ENCODE data around the gene USH2A.

The USH2A gene

DNA sequence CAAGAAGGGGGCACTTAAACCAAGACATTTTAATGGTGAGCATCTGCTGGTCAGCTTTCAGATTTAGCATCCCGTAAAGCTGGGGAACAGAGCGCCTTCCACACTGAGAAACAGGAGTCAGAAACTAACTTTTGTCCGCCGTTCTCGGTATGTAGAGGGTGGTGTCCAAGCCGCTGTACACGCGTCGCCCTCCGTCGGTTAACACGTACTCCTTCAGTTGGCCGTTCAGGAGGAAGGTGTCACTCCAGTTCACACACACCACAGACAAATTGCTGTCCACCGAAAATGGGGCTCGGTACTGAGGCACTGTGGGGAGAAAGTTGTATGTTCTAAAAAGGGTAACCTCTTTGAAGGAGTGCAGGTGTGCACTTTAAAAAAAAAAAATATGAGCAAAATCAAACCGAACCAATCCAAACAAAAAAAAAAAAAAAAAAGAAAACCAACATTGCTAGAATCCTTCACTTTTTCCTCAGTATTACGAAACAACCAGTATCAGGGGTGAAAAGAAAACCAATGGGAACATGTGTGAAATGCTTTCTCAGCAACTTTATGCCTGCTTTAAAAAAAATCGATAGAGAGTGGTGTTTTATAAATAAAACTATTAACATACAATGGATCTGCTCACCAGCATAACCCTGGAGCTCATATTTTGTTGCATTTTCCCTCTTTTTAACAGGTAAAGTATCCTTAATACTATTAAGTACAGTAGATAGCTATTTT is 782.7 kb downstream of the USH2A start:
- in situ Hi-C loops (cut with HindIII; ENCODE audit: low sequenced_read_pairs) = no loop called here
- no peak for DNase-seq (ENCODE audit: low read depth)
- TF ChIP-seq, protein P1, sequence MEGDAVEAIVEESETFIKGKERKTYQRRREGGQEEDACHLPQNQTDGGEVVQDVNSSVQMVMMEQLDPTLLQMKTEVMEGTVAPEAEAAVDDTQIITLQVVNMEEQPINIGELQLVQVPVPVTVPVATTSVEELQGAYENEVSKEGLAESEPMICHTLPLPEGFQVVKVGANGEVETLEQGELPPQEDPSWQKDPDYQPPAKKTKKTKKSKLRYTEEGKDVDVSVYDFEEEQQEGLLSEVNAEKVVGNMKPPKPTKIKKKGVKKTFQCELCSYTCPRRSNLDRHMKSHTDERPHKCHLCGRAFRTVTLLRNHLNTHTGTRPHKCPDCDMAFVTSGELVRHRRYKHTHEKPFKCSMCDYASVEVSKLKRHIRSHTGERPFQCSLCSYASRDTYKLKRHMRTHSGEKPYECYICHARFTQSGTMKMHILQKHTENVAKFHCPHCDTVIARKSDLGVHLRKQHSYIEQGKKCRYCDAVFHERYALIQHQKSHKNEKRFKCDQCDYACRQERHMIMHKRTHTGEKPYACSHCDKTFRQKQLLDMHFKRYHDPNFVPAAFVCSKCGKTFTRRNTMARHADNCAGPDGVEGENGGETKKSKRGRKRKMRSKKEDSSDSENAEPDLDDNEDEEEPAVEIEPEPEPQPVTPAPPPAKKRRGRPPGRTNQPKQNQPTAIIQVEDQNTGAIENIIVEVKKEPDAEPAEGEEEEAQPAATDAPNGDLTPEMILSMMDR (IDR thresholded peaks at IDR 0.05; ENCODE audit: low read depth, low read length, missing control alignments) = no peak
- H3K4me3 ChIP-seq (ENCODE audit: low read depth, low read length) = no peak overlapping the region

DNA sequence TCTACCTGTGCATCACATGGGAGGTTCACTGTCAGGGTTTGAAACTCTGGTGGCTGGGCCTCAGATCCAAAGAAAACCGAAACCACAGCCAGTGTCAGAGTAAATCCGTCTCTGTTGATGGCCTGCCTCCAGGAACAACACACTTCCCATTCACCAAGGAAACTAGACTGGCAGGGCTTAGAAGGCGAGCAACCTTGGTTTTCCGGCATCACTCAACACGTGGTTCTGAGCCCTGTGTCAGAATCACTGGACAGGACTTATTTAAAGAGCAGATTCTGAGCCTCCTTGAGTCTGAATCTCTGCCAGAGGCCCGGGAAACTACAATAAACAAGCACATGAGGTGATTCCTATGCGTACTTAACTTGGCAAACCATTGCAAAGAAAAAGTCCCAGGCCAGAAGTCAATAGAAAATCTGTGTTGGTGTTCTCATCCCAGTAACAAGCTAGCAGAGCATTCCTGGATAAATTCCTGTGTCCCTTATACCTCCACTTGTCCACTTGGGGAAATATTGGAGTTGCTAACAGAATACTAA is 786.1 kb downstream of the USH2A start:
- TF ChIP-seq, protein P1 (IDR thresholded peaks at IDR 0.05; ENCODE audit: low read depth, low read length, missing control alignments) = no peak
- DNase-seq (ENCODE audit: low read depth) = peak; percentile 91
- no peak overlapping the region for H3K4me3 ChIP-seq (ENCODE audit: low read depth, low read length)
- in situ Hi-C loops (cut with HindIII; ENCODE audit: low sequenced_read_pairs) = no loop called here

DNA sequence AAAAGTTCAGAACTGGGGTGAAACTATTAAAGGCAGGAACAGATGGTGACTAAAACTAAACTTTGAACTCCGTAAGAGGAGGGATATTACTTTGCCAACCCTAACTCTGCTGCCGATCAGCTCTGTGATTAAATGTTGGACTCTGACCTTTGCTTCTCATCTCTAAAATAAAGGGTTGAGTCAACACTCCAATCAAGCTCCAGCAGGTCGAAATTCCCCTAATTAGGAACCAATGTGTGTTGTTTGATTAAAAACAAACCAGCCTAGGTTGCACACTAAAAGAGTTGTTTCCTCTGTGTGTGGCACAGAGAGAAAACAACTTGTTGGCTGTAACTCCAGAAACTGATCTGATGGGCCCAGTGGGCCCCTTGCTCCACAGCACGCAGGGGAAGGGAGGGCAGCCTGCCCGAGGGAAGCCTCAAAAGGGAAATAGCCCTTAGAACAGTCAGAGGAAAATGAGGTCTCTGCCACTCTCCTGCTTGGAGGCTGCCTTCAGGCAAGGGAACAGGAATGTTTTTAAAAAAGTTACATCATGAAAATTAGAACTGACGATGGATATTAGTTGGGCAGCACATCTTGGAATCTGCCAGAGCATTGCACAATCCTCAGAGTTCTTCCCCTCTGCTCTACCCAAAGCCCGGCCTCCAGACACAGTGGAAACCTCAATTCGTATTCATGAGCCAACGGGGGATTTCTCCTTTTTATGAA is 786.8 kb downstream of the USH2A start:
- in situ Hi-C loops (cut with HindIII; ENCODE audit: low sequenced_read_pairs) = no loop called here
- peak; percentile 66 for DNase-seq (ENCODE audit: low read depth)
- TF ChIP-seq, protein P1 (IDR thresholded peaks at IDR 0.05; ENCODE audit: low read depth, low read length, missing control alignments) = no peak
- H3K4me3 ChIP-seq (ENCODE audit: low read depth, low read length) = no peak overlapping the region

DNA sequence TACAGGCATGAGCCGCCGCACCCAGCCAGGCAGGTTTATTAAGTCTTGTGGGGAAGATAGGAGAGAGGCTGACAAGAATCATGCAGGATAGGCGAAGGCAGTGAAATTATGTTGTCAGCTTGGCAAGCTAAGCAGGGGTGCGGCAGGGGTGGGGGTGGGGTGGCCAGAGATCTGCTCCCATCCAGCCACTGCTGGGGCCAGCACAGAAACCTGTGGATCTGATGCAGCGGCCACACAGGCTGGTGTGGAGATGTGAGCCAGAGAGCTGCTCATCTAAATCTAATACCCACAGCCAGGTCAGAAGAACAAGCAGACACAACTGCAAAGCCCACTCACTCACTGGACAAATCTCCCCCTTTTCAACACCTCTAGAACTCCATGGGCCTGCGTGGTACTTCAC is 787.4 kb downstream of the USH2A start:
- in situ Hi-C loops (cut with HindIII; ENCODE audit: low sequenced_read_pairs) = no loop called here
- no peak overlapping the region for H3K4me3 ChIP-seq (ENCODE audit: low read depth, low read length)
- DNase-seq (ENCODE audit: low read depth) = no peak
- TF ChIP-seq, protein P1 (IDR thresholded peaks at IDR 0.05; ENCODE audit: low read depth, low read length, missing control alignments) = no peak

DNA sequence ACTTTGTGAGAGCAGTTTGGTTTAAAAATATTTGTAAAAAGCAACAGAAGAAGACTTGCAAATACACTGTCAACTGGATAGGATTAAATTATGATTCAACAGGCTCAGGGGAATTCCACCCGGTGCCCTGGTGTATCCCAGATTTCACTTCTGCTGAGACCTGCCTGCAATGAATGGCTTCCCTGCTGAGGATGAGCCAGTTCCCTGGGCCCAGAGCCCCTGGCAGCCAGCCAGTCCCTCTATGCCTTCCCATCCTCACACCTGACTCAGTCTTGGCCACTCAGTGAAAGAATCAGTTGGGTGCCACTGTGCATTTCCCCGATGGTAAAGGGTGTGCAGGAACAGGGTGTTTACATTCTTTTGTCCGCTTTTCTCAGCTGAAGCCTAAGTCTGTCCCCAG is 791.8 kb downstream of the USH2A start:
- in situ Hi-C loops (cut with HindIII; ENCODE audit: low sequenced_read_pairs) = no loop called here
- H3K4me3 ChIP-seq (ENCODE audit: low read depth, low read length) = no peak overlapping the region
- TF ChIP-seq, protein P1 (IDR thresholded peaks at IDR 0.05; ENCODE audit: low read depth, low read length, missing control alignments) = no peak
- peak; percentile 6 for DNase-seq (ENCODE audit: low read depth)

DNA sequence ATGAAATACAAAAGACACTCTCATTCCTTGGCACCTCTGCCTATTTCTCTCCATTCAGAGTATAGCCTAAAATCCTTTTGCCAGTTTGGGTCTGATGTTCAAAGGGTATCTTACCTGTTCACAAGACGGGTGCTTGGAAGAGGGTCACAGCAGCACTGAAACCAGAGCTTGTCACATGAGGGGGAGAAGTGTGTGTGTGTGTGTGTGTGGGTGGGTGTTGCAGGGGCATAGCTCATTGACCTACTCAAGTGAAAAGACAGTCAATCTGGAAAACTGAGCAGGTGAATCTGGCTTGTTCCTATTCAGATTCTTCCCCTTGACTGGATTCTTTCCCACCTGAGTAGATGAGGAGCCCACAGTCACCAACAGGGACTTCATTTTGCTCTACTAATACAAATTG is 792.2 kb downstream of the USH2A start:
- H3K4me3 ChIP-seq (ENCODE audit: low read depth, low read length) = no peak overlapping the region
- DNase-seq (ENCODE audit: low read depth) = no peak
- TF ChIP-seq, protein P1 (IDR thresholded peaks at IDR 0.05; ENCODE audit: low read depth, low read length, missing control alignments) = no peak
- in situ Hi-C loops (cut with HindIII; ENCODE audit: low sequenced_read_pairs) = no loop called here
